Measurements from ENCODE around the gene HS3ST5. TPM values are rescaled to one million over a fixed set of nuclear protein-coding genes. Genes with fewer than 3 reads are reported as not detected.
A peak's percentile ranks its signal among the peaks of the same experiment; 100 is the strongest.

The HS3ST5 gene
- total and polyA plus RNA-seq, 4 donors, result not detected

DNA sequence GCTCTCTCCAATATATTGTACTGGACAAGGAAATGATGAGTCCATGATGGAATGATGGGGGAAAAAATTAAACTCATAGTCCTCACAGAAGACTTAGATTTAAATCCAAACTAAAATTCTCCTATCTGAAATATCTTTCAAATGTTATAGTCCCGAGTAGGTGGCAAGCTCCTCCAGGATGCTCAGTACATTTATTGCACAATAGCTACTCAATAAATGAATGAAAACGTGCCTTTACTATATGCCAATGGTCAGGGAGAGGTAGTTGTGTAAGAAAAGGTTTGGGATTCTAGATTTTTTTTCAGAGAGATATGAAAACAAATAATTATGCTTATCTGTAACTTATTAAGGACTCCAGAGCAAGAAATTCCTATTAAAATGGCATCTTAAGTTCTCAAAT is 32.8 kb downstream of the HS3ST5 start:
- DNase-seq (ENCODE audit: low spot score), result no peak
- TF ChIP-seq RXRA (IDR thresholded peaks at IDR 0.05) (no peak), YY1 (IDR thresholded peaks at IDR 0.05) (no peak), FOXA2 (IDR thresholded peaks at IDR 0.05) (no peak), SP1 (IDR thresholded peaks at IDR 0.05) (no peak), GABPA (IDR thresholded peaks at IDR 0.05 in 1 of 2, conservative IDR thresholded peaks at IDR 0.05 in 1 of 2) (no peak)
- TF ChIP-seq, protein P1, sequence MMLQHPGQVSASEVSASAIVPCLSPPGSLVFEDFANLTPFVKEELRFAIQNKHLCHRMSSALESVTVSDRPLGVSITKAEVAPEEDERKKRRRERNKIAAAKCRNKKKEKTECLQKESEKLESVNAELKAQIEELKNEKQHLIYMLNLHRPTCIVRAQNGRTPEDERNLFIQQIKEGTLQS (IDR thresholded peaks at IDR 0.05), result no peak
- TF ChIP-seq, protein P2, sequence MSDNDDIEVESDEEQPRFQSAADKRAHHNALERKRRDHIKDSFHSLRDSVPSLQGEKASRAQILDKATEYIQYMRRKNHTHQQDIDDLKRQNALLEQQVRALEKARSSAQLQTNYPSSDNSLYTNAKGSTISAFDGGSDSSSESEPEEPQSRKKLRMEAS (IDR thresholded peaks at IDR 0.05), result no peak
- no peak overlapping the region for H3K4me3 ChIP-seq (ENCODE audit: low read depth in 1 of 3, low read length in 3 of 3)
- no peaks in the 10 kb centered on the region for H3K9me3 ChIP-seq (ENCODE audit: control insufficient read depth in 4 of 4, low read length in 3 of 4)
- H3K4me1 ChIP-seq (ENCODE audit: control insufficient read depth in 4 of 4, insufficient read depth in 4 of 4, low read length in 3 of 4), result no peaks in the 10 kb centered on the region
- no peaks in the 10 kb centered on the region for H3K36me3 ChIP-seq (ENCODE audit: control insufficient read depth in 4 of 4, insufficient read depth in 3 of 4, low read depth in 1 of 4, low read length in 3 of 4)
- no peak overlapping the region for H3K27ac ChIP-seq (ENCODE audit: low read depth in 1 of 2, low read length in 2 of 2)
- no peaks in the 10 kb centered on the region for H3K27me3 ChIP-seq (ENCODE audit: control insufficient read depth in 4 of 4, insufficient read depth in 4 of 4, low read length in 3 of 4)
- H3K9ac ChIP-seq (ENCODE audit: low read depth in 1 of 2, low read length in 2 of 2), result no peak overlapping the region
- 42% methylated on average over 2 of the region's 2 CpGs for WGBS

DNA sequence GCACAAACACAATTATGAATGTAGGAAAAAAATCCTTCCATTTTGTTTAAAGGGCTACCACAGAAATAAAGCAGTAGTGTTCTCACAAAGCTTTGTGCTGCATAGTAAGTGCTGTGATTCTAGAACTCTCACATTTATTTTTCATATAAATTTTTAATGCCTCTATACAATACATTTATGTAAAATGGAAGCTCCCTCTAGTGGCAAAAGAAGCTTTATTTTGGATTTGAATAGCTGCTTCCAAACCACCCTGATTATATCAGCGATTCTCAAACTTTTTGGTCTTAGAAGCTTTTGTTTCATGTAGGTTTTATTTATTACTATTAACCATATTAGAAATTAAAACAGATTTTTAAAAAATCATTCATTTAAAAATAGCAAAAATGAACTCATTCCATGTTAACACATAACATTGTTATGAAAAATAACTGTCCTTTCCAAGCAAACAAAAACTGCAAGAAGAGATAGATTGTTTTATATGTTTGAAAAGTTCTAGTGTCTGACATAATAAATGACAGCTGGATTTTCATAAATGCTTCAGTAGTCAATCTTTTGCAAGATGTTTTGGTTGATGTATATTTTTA is 38.4 kb downstream of the HS3ST5 start:
- Histone ChIP-seq H3K9me3 (ENCODE audit: control insufficient read depth in 4 of 4, low read length in 3 of 4) (no peaks in the 10 kb centered on the region), H3K27ac (ENCODE audit: low read depth in 1 of 2, low read length in 2 of 2) (no peak overlapping the region), H3K27me3 (ENCODE audit: control insufficient read depth in 4 of 4, insufficient read depth in 4 of 4, low read length in 3 of 4) (no peaks in the 10 kb centered on the region), H3K4me3 (ENCODE audit: low read depth in 1 of 3, low read length in 3 of 3) (no peak overlapping the region), H3K9ac (ENCODE audit: low read depth in 1 of 2, low read length in 2 of 2) (no peak overlapping the region), H3K4me1 (ENCODE audit: control insufficient read depth in 4 of 4, insufficient read depth in 4 of 4, low read length in 3 of 4) (peaks cover 2 to 13% (median 9%) of the 10 kb centered on the region in 4 donors), H3K36me3 (ENCODE audit: control insufficient read depth in 4 of 4, insufficient read depth in 3 of 4, low read depth in 1 of 4, low read length in 3 of 4) (no peaks in the 10 kb centered on the region)
- no peak for DNase-seq (ENCODE audit: low spot score)
- 70% methylated on average over 1 of the region's 1 CpG for WGBS
- TF ChIP-seq RAD21 (IDR thresholded peaks at IDR 0.05) (peak; percentile 61 to 63), HNF4A (conservative IDR thresholded peaks at IDR 0.05) (no peak)
- TF ChIP-seq, protein P3, sequence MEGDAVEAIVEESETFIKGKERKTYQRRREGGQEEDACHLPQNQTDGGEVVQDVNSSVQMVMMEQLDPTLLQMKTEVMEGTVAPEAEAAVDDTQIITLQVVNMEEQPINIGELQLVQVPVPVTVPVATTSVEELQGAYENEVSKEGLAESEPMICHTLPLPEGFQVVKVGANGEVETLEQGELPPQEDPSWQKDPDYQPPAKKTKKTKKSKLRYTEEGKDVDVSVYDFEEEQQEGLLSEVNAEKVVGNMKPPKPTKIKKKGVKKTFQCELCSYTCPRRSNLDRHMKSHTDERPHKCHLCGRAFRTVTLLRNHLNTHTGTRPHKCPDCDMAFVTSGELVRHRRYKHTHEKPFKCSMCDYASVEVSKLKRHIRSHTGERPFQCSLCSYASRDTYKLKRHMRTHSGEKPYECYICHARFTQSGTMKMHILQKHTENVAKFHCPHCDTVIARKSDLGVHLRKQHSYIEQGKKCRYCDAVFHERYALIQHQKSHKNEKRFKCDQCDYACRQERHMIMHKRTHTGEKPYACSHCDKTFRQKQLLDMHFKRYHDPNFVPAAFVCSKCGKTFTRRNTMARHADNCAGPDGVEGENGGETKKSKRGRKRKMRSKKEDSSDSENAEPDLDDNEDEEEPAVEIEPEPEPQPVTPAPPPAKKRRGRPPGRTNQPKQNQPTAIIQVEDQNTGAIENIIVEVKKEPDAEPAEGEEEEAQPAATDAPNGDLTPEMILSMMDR (IDR thresholded peaks at IDR 0.05; ENCODE audit: low read depth, low read length, missing input control), result peak; percentile 38

DNA sequence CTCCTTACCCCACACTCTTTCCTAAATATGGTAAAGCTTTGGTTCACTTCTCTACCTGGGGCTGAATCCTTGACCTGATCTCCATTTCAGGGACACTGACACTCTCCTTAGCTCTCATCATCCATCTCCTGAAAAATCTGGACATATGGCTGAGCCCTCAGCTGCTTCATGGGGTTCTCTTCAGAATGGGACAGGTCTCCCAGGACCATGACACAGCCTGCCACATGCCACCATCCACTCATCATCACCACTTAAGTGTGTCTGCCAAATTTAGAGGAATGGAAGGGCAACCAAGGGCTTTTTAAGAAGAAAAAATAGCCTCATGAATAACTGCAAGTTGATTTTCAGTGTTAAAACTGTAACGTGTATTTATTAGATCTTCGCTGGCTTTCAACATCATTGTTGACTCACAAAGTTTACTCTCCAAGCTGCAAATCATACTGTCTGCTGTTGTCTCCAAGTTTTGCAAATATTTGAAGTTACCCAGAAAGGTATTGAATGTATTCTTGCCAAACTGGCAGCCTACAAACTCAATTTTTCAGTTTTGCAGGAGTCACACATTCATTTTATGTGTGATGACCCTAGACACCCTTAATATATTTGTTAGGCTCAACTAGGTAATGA is 41.1 kb downstream of the HS3ST5 start:
- H3K36me3 ChIP-seq (ENCODE audit: control insufficient read depth in 4 of 4, insufficient read depth in 3 of 4, low read depth in 1 of 4, low read length in 3 of 4), result no peaks in the 10 kb centered on the region
- WGBS, result 37% methylated on average over 2 of the region's 2 CpGs
- peaks cover 2 to 13% (median 9%) of the 10 kb centered on the region in 4 donors for H3K4me1 ChIP-seq (ENCODE audit: control insufficient read depth in 4 of 4, insufficient read depth in 4 of 4, low read length in 3 of 4)
- no peak for DNase-seq (ENCODE audit: low spot score)
- H3K4me3 ChIP-seq (ENCODE audit: low read depth in 1 of 3, low read length in 3 of 3), result no peak overlapping the region
- no peak overlapping the region for H3K27ac ChIP-seq (ENCODE audit: low read depth in 1 of 2, low read length in 2 of 2)
- TF ChIP-seq RXRA (IDR thresholded peaks at IDR 0.05) (no peak), FOXA2 (IDR thresholded peaks at IDR 0.05) (peak; percentile 11)
- H3K9ac ChIP-seq (ENCODE audit: low read depth in 1 of 2, low read length in 2 of 2), result no peak overlapping the region
- no peaks in the 10 kb centered on the region for H3K9me3 ChIP-seq (ENCODE audit: control insufficient read depth in 4 of 4, low read length in 3 of 4)
- no peaks in the 10 kb centered on the region for H3K27me3 ChIP-seq (ENCODE audit: control insufficient read depth in 4 of 4, insufficient read depth in 4 of 4, low read length in 3 of 4)
